Tibial nerve (tissue), 3 donors: ENCODE data around the gene IGF2BP1.

Experiments used
- POLR2A ChIP-seq, 2 donors: fragments of 450-650 bp; IDR thresholded peaks; one replicate each; pipeline ENCODE4 v1.6.1; 2017; ENCODE audit warnings: antibody characterized with exemption in 2 of 2, mild to moderate bottlenecking in 2 of 2, moderate library complexity in 2 of 2
- TF ChIP-seq, protein P1 (sequence below), 5 experiments: fragments of 200-600 bp in 3 of 5; fragments of 450-650 bp in 2 of 5; sonication (generic) in 3 of 5; IDR thresholded peaks; one replicate each; pipeline ENCODE4 v1.5.1; 2016 to 2019; ENCODE audit warnings: antibody characterized with exemption in 5 of 5, mild to moderate bottlenecking in 3 of 5, moderate library complexity in 2 of 5

DNA sequence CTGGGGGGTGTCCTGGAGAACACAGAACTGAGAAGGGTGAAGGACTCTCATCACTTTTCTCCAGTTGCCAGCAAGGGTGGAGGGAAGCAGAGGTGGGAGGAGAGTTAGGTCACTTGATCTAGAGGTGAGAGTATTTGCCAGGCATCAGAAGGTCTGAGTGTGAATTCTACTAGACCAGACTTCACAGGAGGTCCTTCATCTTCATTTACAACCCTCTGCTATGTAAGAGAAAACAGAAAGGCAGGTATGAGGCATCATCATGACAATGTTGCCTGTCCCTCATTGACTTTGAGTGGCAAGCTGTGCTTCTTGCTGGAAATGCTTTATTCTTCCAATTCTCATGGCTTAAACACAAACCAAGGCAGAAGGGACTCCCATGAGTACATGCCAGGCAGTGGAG is 89.5 kb downstream of the IGF2BP1 start:
- TF ChIP-seq POLR2A (IDR thresholded peaks at IDR 0.05), result no peak
- TF ChIP-seq, protein P1, sequence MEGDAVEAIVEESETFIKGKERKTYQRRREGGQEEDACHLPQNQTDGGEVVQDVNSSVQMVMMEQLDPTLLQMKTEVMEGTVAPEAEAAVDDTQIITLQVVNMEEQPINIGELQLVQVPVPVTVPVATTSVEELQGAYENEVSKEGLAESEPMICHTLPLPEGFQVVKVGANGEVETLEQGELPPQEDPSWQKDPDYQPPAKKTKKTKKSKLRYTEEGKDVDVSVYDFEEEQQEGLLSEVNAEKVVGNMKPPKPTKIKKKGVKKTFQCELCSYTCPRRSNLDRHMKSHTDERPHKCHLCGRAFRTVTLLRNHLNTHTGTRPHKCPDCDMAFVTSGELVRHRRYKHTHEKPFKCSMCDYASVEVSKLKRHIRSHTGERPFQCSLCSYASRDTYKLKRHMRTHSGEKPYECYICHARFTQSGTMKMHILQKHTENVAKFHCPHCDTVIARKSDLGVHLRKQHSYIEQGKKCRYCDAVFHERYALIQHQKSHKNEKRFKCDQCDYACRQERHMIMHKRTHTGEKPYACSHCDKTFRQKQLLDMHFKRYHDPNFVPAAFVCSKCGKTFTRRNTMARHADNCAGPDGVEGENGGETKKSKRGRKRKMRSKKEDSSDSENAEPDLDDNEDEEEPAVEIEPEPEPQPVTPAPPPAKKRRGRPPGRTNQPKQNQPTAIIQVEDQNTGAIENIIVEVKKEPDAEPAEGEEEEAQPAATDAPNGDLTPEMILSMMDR (IDR thresholded peaks at IDR 0.05), result no peak
